Esophagus muscularis mucosa (tissue), 3 donors: ENCODE data around the gene WDHD1.

Source experiments
- POLR2A ChIP-seq: fragments of 450-650 bp; IDR thresholded peaks from one replicate; pipeline ENCODE4 v1.6.1; 2017; ENCODE audit warnings: antibody characterized with exemption, moderate library complexity, mild to moderate bottlenecking, low read depth
- POLR2AphosphoS5 ChIP-seq, 2 donors: sonication (generic); formaldehyde crosslinking; IDR thresholded peaks; one replicate each; pipeline ENCODE4 v1.6.1; 2017; ENCODE audit warnings: antibody characterized with exemption in 2 of 2
- TF ChIP-seq, protein P1 (sequence below), 3 experiments: fragments of 200-600 bp in 2 of 3; fragments of 450-650 bp in 1 of 3; sonication (generic) in 2 of 3; IDR thresholded peaks; one replicate each; pipeline ENCODE4 v1.5.1; 2017 to 2019; ENCODE audit warnings: antibody characterized with exemption in 3 of 3, mild to moderate bottlenecking in 2 of 3, moderate library complexity in 1 of 3

DNA sequence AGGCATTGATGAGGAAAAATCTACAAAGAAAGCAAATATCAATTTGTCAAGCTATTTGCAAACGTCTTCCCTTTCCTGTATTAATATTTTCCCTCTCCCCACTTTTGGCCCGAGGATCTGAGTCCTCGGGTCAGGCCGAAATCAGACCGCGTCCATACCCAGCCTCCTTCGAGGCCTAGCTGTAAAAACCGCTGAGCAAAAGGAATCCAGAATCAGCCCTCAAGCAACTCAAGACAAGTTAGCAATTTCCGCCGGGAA, 24.2 kb upstream of the WDHD1 start:
- TF ChIP-seq POLR2AphosphoS5 (IDR thresholded peaks at IDR 0.05) = no peak
- TF ChIP-seq, protein P1, sequence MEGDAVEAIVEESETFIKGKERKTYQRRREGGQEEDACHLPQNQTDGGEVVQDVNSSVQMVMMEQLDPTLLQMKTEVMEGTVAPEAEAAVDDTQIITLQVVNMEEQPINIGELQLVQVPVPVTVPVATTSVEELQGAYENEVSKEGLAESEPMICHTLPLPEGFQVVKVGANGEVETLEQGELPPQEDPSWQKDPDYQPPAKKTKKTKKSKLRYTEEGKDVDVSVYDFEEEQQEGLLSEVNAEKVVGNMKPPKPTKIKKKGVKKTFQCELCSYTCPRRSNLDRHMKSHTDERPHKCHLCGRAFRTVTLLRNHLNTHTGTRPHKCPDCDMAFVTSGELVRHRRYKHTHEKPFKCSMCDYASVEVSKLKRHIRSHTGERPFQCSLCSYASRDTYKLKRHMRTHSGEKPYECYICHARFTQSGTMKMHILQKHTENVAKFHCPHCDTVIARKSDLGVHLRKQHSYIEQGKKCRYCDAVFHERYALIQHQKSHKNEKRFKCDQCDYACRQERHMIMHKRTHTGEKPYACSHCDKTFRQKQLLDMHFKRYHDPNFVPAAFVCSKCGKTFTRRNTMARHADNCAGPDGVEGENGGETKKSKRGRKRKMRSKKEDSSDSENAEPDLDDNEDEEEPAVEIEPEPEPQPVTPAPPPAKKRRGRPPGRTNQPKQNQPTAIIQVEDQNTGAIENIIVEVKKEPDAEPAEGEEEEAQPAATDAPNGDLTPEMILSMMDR (IDR thresholded peaks at IDR 0.05) = no peak
- no peak for TF ChIP-seq POLR2A
